GM21619 (cell line): ENCODE results near the gene USO1.

ENCODE experiments used
- ATAC-seq: cut with Tn5 transposase; IDR thresholded peaks from one replicate; pipeline ENCODE4 v1.9.1; 2021; ENCODE audit not compliant: unreplicated experiment

The USO1 gene

DNA sequence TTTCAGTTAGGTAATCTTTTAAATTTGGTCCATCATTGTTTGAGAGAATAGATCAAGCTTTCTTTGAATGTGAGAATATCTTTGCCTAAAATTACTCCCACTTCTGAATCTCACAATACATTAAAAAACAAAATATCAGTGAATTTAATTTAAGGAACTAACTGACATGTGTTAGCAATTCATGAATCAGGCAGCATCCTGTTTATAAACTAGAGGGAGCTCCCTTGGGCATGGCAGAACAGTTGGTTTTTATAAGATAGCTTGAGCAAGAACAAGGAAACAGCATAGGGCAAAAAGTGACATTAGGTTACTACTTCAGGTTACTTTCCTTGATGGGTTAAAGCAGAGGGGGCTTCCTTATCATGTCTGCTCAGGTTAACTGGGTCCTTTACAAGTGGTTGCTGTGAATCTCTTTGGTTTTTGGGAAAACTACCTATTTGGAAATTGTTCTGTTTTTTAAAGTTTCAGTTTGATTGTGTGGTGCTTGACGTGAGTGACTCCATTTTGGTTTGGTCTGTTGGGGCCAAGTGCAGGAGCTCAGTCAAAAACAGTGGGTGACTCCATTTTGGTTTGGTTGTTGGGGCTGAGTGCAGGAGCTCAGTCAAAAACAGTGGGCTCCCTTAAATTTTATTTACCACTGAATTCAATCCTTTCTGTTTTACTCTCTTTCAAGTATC is 109.9 kb downstream of the USO1 start:
- ATAC-seq: no peak

DNA sequence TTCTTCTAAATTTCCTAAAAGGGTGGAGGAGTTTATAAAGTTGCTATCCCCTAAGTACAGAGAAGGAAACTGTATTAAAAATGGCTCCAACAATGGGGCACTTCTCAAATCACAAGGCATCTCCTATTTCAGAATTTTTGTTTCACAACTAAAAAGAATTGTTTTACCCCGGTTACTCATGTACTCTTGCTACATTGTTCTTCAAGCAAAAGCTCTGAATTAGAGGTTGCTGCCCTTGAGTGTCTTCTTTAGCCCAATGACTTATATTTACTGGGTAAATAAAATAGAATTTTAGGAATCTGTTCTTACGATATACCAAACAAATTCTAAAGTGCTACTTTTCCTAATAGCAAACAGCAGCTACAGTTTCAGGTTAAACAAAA is 110.4 kb downstream of the USO1 start:
- ATAC-seq: no peak

DNA sequence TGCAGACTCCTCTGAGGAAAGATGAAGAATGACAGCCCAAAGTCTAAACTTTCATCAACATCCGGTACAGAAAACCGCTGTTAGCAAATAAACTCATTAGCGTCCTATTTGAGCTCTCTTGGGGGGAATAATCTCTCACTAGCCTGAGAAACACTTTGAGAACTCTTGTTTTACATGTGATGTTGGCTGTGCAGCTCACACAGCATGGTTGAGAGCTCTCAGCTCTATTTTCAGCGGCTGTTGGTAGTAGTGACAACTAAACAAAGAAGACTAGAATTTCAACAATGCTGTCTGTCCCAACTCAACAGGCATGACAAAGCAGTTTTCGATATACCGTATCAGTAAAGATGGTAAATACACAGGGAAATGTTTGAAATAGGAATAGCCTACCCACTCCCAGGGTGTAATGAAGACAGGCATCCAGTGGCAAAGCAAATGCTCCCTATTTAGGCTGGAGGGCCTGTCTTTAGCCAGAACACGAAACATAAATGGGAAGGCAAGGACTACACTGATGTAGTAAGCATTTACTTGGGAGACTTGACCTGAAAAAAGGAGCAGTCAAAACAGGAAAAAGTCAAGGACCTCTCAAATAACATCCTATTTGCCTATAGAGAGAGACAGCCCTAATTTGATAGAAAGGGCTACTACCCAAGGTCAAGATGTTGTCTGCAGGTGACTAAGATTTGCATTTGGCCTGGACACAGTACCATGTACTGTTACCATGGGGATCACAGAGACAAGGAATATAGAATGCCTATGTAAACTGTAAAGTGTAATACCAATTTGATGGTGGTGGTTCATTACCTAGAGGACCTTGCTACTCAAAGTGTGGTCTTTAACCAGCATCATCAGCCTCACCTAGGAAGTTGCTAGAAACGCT is 117.5 kb downstream of the USO1 start:
- ATAC-seq: no peak

DNA sequence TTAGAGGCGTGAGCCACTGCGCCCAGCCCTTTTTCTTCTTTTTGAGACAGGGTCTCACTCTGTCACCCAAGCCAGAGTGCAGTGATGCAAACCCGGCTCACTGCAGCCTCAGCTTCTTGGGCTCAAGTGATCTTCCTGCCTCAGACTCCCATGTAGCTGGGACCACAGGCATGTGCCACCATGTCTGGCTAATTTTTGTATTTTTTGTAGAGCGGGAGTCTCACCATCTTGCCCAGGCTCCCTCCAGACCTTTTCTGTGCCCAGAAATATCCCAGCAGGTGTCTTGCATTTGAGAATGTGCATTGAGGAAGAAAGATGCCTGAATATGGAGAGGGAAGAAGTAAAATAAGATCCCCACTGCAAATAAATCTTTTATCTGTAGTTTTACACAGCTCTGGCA is 119.2 kb downstream of the USO1 start:
- ATAC-seq: no peak

DNA sequence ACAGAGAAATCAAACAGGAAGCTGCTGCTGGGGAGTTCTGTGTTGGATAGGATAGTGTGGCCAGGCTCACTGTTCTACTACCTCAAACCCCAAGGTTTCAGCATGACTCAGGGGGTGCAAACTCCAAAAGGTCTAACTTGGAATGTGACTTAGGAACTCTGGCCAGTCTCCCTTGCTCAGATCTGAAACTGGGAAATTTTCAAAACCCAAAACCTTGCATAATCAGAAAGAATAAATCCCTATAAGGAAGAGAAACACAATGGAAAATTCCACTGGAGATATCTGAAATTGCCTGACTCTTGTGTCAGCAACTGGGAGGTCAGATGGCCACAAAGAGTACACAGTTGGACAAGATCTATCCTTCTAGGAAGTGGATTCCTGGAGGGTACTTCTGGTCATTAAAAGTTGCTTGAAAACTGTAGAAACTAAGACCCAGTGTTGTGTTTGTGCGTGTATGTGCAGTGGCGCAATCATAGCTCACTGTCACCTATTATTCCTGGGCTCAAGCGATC is 119.8 kb downstream of the USO1 start:
- ATAC-seq: no peak

DNA sequence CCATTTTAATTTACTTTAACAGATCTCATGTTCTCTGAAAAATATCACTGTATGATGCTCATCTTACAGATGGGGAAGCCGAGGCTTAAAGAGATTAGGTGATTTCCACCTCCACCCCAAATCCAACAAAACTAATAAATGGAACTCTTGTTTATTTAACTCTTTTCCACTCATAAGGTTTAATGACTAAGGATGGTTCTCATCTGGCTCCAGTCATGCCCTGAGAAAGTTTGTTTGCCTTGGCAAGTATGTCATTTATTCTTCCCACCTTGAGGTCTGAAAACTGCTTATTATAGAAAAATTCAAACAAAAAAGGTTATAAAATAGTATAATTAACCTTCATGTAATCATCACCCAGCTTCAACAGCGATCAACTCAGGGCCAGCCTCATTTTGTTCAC is 121.6 kb downstream of the USO1 start:
- ATAC-seq: no peak

DNA sequence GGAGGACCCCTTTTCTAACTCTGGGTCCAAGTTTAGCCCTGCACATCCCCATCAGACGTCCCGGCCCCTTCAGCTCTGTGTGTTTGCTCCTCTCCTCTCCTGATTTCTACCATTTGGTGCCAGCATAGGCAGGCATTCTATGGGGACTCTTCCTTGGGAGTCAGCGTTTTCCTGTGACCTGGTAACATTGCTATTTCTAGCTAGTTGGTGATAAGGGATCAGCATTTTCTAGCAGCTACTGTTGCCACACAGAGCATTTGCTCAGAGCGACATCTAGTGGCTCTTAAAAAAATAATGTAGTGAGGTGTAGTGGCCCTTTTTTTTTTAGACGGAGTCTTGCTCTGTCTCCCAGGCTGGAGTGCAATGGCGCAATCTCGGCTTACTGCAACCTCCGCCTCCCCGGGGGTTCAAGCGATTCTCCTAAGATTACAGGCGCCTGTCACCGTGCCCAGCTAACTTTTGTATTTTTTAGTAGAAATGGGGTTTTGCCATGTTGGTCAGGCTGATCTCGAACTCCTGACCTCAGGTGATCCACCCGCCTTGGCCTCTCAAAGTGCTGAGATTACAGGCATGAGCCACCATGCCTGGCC is 123.9 kb downstream of the USO1 start:
- ATAC-seq: peak; percentile 69

DNA sequence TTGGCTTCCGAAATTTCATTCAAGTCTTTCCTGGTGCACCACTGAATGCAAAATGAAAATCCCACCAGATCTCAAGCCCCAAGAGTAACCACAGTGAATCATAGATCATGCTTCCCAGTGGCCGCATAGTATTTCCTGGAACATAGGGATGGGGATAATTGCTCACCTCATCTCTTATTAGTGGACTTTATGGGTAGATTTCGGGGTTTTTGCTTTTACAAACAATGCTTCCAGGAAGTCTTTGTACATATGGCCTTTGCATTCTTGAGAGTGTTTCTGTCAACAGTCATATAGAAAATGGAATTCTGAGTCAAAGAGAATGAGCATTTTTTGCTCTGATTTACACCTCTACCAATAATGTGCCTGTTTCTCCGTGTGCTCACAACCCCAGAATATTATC is 124.5 kb downstream of the USO1 start:
- ATAC-seq: no peak

DNA sequence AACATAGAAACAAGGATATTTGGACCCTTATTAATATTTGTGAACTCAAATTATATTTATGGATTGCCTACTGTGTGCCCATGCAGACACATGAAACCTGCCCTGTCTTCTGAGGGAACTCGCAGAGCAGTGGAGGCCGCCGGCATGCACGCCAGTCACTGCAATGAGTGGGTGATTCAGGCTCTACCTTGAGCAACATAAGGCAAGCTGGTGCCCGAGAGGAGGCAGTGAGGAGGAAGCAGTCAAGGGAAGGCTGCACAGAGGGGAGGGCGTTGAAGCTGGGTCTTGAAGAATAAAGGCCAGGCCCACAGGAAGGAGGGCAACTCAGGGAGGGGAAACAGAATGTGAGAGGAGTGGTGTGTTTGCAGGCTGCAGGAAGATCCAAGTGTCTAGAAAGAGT is 125.1 kb downstream of the USO1 start:
- no peak for ATAC-seq

DNA sequence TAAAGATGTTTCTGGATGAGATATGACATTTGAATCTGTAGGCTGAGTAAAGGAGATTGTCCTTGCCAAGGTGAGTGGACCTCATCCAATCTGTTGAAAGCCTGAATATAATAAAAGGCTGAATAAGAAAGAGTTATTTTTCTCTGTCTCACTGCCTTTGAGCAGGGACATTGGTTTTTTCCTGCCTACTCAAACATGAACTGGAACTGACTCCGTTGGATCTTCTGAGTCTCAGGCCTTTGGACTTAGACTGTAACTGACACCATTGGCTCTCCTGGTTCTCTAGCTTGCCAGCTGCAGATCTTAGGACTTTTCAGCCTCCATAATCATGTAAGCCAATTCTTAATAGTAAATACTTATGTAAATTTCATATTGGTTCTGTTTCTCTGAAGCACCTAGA is 134.3 kb downstream of the USO1 start:
- ATAC-seq: no peak

DNA sequence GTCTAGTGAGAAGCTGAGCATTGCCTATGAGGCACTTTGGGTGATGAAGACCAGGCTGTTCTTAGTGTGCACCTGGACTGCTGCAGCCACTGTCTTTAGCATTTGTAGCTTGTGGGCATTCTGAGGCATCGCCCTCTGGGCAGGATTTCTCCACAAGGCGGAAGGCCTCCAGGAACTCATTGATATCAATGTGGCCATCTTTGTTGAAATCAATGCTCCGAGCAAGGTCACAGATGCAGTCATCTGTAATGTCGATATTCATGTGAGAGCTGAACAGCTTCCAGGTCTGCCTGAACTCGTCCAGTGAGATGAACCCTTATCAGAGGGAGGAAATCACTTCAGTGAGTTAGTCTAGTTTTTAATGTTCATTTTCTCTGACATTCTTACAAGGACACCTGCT is 136.2 kb downstream of the USO1 start:
- no peak for ATAC-seq
